Epithelial cell of esophagus (primary cell): ENCODE data around the gene ZEB2.

Source experiments
- DNase-seq: peaks from one replicate; pipeline ENCODE4 v3.0.0; 2010; ENCODE audit warnings: low read depth
- H3K4me3 ChIP-seq: 2 replicates; pipeline ENCODE4 v1.5.1; 2011; ENCODE audit warnings: mild to moderate bottlenecking, low read length, control low read depth
- CTCF ChIP-seq: IDR thresholded peaks from 2 replicates; pipeline ENCODE4 v1.5.1; 2011; ENCODE audit warnings: low read depth, mild to moderate bottlenecking, low read length, control low read depth, inconsistent platforms; ENCODE audit not compliant: insufficient read depth; ENCODE audit errors: missing control alignments

Gene ZEB2

DNA sequence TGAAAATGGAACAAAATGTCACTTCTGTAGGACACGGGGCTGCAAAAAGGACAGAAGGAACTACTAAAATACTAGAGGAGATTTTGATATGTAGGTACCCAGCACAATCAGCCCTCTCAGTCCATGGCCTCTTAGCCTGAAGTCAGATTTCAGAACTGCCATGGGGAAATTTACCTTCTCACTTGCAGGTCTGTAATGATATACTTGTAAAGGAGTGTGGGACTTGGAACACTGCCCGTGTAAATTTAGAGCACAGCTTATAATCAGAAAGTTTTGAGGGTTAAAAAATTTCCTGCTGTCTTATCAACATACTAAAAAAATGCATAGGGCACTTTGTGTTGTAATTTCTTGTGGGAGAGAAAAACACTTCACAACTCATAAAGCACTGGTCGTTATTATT is 60.6 kb downstream of the ZEB2 start:
- no peak overlapping the region for H3K4me3 ChIP-seq
- DNase-seq: no peak
- TF ChIP-seq CTCF: no peak

- no peak overlapping the region for H3K4me3 ChIP-seq
- no peak for DNase-seq
- no peak for TF ChIP-seq CTCF
Observed at GRCh38 chr2:144458541-144458940, 61.4 kb downstream of the ZEB2 start.

DNA sequence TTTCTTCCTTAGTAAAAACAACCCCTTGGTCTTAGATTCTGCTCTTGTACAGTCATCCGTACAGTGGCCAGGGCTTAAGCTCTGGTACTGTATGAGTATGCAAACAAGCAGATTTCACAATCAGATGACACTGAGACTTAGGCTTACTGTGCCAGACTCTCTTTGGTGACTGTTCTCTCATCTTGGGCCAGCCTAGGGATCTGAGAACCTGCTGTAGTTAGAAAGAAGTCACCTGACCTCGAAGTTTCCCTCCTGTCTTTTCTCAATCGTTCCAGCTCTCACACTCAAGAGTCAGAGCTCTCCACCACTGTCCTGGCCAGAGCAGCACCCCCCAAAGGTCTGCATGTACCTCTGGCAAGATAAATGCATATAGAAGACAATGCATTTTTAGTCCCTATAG is 63.2 kb downstream of the ZEB2 start:
- TF ChIP-seq CTCF: no peak
- DNase-seq: peak; percentile 85
- no peak overlapping the region for H3K4me3 ChIP-seq

DNA sequence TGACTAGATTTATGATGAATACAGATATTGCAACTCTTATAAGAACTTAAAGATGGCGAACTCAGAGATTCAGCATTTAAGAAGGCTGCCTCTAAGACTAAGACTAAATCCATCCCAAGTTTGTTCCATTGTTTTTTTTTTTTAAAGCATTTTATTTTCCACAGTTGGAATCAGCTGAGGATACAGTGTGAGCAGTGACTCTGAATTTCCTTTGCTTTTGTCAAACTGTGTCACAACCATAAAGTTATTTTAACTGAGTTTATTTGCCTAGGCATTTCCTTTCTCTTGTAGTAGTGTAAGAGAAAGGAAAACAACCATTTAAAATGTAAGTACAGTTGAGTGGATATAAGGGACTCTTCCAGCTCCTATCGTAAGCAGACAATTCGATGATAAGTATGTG is 63.9 kb downstream of the ZEB2 start:
- H3K4me3 ChIP-seq: no peak overlapping the region
- DNase-seq: no peak
- TF ChIP-seq CTCF: no peak

DNA sequence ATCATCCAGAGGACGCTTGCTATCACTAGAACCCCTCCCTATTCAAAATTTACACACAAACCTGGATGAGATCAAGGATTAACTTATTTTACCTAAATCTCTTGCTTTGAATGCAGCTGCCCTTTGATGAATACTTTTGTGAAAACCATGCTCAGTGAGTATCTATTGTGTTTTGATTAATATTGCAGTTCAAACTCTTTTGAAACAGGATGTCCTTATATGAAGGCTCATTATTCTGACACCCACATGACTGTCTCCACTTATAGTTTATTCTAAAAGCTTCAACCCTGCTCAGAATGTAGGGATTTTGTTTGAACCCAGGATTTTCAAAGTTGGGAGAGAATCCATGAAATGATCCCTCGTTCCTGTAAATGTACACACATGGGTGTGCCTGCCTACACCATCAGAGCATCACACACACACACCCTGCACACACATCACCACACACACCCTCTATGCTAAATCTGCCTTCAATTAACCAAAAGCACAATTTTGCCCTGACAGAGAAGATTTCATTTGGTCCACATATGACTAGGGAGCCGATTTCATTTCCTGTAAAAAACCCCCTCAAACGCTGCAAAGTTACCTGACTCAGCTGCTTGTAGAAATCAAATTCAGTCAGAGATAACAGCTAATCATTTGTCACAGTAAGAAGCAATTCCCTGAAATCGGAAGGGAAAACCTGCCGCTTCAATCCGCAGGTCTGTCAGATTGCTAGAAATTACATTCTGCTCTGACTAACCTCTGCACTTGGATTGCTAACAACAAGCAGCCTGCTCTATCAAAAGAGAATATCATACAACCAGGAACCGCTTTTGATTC is 65.2 kb downstream of the ZEB2 start:
- no peak for TF ChIP-seq CTCF
- DNase-seq: no peak
- no peak overlapping the region for H3K4me3 ChIP-seq

DNA sequence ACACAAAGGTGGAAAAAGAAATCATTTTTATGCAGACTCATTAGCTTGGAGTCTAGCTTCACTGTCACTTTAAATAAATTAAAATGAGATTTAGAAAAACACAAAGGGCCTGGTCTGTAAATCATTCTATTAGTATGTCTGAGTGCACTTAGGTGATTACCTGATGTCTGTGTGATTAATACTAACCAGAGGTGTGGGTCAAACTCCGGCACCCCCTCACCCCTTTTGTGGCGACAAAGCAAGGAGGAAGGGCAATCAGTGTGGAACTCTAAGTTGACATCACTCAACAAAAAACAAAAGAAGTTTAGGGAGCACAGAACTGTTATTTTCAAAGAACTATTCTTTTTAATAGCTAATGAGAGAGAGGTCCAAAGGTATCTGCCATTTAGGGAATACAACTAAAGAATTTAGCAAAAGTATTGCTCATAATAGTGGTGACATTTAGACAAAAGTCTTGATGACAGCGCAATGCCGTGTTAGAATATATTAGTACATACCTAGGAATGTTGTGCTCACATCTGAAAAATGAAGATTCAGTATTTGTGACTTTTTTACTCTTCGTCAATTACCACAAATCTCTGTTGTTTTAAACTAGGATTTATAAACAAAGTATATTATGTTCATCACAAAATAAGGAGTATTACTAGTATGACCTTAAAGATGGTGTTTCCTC is 66.3 kb downstream of the ZEB2 start:
- H3K4me3 ChIP-seq: no peak overlapping the region
- no peak for DNase-seq
- TF ChIP-seq CTCF: no peak
